ENCODE measurements around the gene GSG1L.

GSG1L gene

GRCh38 chr16:27901956-27902355 lies 161.6 kb downstream of the GSG1L start:
- H3K27me3 ChIP-seq (ENCODE audit: insufficient read depth, poor library complexity, severe bottlenecking), result no peaks in the 10 kb centered on the region
- H3K4me3 ChIP-seq (replicated peaks; ENCODE audit: insufficient read depth, low read length), result no peak overlapping the region
- no peak overlapping the region for H3K27ac ChIP-seq (replicated peaks)
- no peak for DNase-seq (ENCODE audit: low read depth in 1 of 2, low spot score in 1 of 2)
- TF ChIP-seq CTCF (IDR thresholded peaks at IDR 0.05; ENCODE audit: insufficient read depth, low read length) (no peak), REST (IDR thresholded peaks at IDR 0.05; ENCODE audit: insufficient replicate concordance, low read depth) (no peak), GABPA (IDR thresholded peaks at IDR 0.05; ENCODE audit: low read depth) (no peak), POLR2AphosphoS5 (IDR thresholded peaks at IDR 0.05; ENCODE audit: low read depth) (no peak), SPI1 (IDR thresholded peaks at IDR 0.05; ENCODE audit: borderline replicate concordance, low read depth) (no peak)

- Histone ChIP-seq H3K4me3 (replicated peaks; ENCODE audit: insufficient read depth, low read length) (no peak overlapping the region), H3K27me3 (ENCODE audit: insufficient read depth, poor library complexity, severe bottlenecking) (no peaks in the 10 kb centered on the region), H3K27ac (replicated peaks) (no peak overlapping the region)
- DNase-seq (ENCODE audit: low read depth in 1 of 2, low spot score in 1 of 2), result no peak
- TF ChIP-seq CTCF (IDR thresholded peaks at IDR 0.05; ENCODE audit: insufficient read depth, low read length), result no peak
- TF ChIP-seq REST (IDR thresholded peaks at IDR 0.05; ENCODE audit: insufficient replicate concordance, low read depth), result no peak
- no peak for TF ChIP-seq SPI1 (IDR thresholded peaks at IDR 0.05; ENCODE audit: borderline replicate concordance, low read depth)
- no peak for TF ChIP-seq GABPA (IDR thresholded peaks at IDR 0.05; ENCODE audit: low read depth)
- no peak for TF ChIP-seq POLR2AphosphoS5 (IDR thresholded peaks at IDR 0.05; ENCODE audit: low read depth)
These were observed 163.8 kb downstream of the GSG1L start for GRCh38 chr16:27899736-27900135.

- H3K4me3 ChIP-seq (replicated peaks; ENCODE audit: insufficient read depth, low read length), result no peak overlapping the region
- TF ChIP-seq REST (IDR thresholded peaks at IDR 0.05; ENCODE audit: insufficient replicate concordance, low read depth), result no peak
- no peak for TF ChIP-seq SPI1 (IDR thresholded peaks at IDR 0.05; ENCODE audit: borderline replicate concordance, low read depth)
- no peak for TF ChIP-seq POLR2AphosphoS5 (IDR thresholded peaks at IDR 0.05; ENCODE audit: low read depth)
- TF ChIP-seq GABPA (IDR thresholded peaks at IDR 0.05; ENCODE audit: low read depth), result no peak
- TF ChIP-seq CTCF (IDR thresholded peaks at IDR 0.05; ENCODE audit: insufficient read depth, low read length), result no peak
- H3K27me3 ChIP-seq (ENCODE audit: insufficient read depth, poor library complexity, severe bottlenecking), result no peaks in the 10 kb centered on the region
- DNase-seq (ENCODE audit: low read depth in 1 of 2, low spot score in 1 of 2), result no peak
- H3K27ac ChIP-seq (replicated peaks), result no peak overlapping the region
These were observed 169.1 kb downstream of the GSG1L start for GRCh38 chr16:27894386-27894785.

Data from HL-60 (cell line).